Stimulated activated effector memory CD8-positive, alpha-beta T cell treated with anti-CD3 and anti-CD28 coated beads, Interleukin-12 subunit alpha, Interleukin-12 subunit beta, amount 100 ng/mL, for 72 hours (primary cell): ENCODE results near the gene DDX42.
A peak's percentile ranks its signal among the peaks of the same experiment; 100 is the strongest.
"Not testable (repeated sequence)": the region's sequence is repeated elsewhere in the genome, so short reads cannot be mapped to it uniquely, and the experiment has no call there.

ENCODE experiments used
- ATAC-seq: fragments of 150-1000 bp; cut with Tn5 transposase; 2 replicates; pipeline ENCODE4 v1.10.0; 2021
- DNase-seq, 2 donors: peaks; one replicate each; pipeline ENCODE4 v3.0.0; 2021 to 2022; ENCODE audit warnings: low spot score in 2 of 2
- H3K27ac Mint-ChIP-seq: one replicate; pipeline ENCODE4 v1.8.0; 2022; ENCODE audit warnings: mild to moderate bottlenecking, mixed read lengths
- H3K36me3 Mint-ChIP-seq: one replicate; pipeline ENCODE4 v1.8.0; 2022; ENCODE audit warnings: mild to moderate bottlenecking, mixed read lengths
- H3K4me1 Mint-ChIP-seq: one replicate; pipeline ENCODE4 v1.8.0; 2022; ENCODE audit warnings: mixed read lengths
- H3K4me3 Mint-ChIP-seq: one replicate; pipeline ENCODE4 v1.8.0; 2022; ENCODE audit warnings: mild to moderate bottlenecking, mixed read lengths
- H3K9me3 Mint-ChIP-seq: one replicate; pipeline ENCODE4 v1.8.0; 2022; ENCODE audit warnings: mixed read lengths

The DDX42 gene

DNA sequence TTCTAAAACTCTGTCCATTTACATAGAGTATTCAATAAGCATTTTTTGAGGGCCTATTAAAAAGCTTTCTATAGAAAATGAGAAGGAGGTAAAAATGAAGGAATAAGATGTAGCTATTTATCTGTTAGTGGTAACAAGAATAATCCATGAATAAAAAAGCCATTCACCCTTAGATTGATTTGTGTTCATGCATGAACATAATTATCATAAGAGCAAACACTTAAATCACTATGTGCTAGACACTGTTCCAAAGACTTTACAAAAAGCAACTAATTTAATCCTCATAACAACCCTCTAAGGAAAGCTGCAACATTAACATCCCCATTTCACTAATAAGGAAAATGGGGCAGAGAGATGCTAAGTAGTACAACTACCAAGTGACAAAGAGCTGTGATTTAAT, 7.2 kb upstream of the DDX42 start:
- H3K9me3 Mint-ChIP-seq: no peaks in the 10 kb centered on the region
- H3K27ac Mint-ChIP-seq: no peak overlapping the region
- no peak overlapping the region for H3K4me3 Mint-ChIP-seq
- peaks cover 28% of the 10 kb centered on the region for H3K4me1 Mint-ChIP-seq
- ATAC-seq: no peak
- H3K36me3 Mint-ChIP-seq: peaks cover 86% of the 10 kb centered on the region
- DNase-seq: no peak

DNA sequence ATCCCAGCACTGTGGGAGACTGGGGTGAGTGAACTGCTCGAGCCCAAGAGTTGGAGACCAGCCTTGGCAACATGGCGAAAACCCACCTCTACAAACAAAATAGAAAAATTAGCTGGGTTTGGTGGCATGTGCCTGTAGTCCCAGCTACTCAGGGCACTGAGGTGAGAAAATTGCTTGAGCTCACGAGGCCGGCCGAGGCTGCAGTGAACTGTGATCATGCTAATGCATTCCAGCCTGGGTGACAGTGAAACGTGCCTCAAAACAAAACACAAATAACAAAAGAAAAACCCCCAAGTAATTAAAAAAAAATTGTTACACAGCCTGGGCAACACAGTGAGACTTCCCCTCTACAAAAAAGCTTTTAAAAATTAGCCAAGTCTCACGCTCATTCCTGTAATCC, 5.5 kb upstream of the DDX42 start:
- Mint-ChIP-seq H3K9me3 (no peaks in the 10 kb centered on the region), H3K4me1 (peaks cover 28% of the 10 kb centered on the region), H3K36me3 (peaks cover 83% of the 10 kb centered on the region), H3K27ac (peak overlapping the region; percentile 15), H3K4me3 (no peak overlapping the region)
- DNase-seq (no peak), ATAC-seq (no peak)

GRCh38 chr17:63772801-63773271, 1.1 kb upstream of the DDX42 start:
- Mint-ChIP-seq H3K9me3 (no peaks in the 10 kb centered on the region), H3K27ac (peak overlapping the region; percentile 98), H3K4me1 (peaks cover 40% of the 10 kb centered on the region), H3K4me3 (peak overlapping the region; percentile 94), H3K36me3 (peaks cover 88% of the 10 kb centered on the region)
- ATAC-seq (no peak), DNase-seq (no peak)

GRCh38 chr17:63773272-63774140, 464 bp upstream of the DDX42 start, which contains the start of gene CCDC47:
Gene CCDC47, minus strand, starts transcription at chr17:63773597. Its CDS starts 7,422 bp downstream, at chr17:63766175.
- ATAC-seq (peak; percentile 93), DNase-seq (peak; percentile 97 to 99)
- peak within 1 kb of the TSS; percentile 94 for H3K4me3 Mint-ChIP-seq
- peaks cover 88% of the 10 kb centered on the region for H3K36me3 Mint-ChIP-seq
- H3K4me1 Mint-ChIP-seq: peaks cover 40% of the 10 kb centered on the region
- H3K27ac Mint-ChIP-seq: peak within 1 kb of the TSS; percentile 98
- H3K9me3 Mint-ChIP-seq: no peaks in the 10 kb centered on the region

DNA sequence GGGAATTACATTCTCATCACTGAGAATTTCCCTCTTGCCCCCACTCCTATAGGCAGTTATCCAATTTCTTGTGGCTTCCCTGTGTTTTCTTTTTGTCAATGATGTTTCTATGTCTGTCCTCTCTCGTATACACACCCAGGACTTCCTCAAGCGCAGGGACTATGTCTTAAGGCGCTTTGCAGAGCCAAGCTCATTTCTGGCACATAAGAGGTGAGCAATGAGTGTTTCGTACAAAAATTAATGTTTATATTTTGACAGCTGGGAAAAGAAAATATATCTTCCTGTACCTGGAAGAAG, 947 bp downstream of the DDX42 start:
- peak overlapping the region; percentile 98 for H3K27ac Mint-ChIP-seq
- H3K9me3 Mint-ChIP-seq: no peaks in the 10 kb centered on the region
- no peak for DNase-seq
- H3K36me3 Mint-ChIP-seq: peaks cover 88% of the 10 kb centered on the region
- peak overlapping the region; percentile 94 for H3K4me3 Mint-ChIP-seq
- peaks cover 48% of the 10 kb centered on the region for H3K4me1 Mint-ChIP-seq
- ATAC-seq: no peak

DNA sequence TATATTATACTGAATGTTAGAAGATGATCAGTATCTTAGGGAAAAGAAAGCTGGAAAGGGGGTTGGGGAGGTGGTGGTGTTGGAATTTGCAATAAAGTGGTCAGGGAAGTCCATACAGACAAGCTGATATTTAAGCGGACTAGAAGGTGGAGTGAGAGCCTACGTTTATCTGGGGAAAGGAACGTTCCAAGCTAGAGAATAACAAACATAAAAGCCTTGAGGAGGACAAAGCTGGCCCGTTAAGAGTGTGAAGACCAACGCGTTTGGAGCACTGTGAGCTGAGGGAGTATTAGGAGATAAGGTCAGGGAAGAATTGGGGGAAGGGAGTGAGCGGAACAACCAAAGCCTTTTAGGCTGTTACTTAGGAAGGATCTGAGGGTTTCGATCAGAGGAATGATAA, 1.4 kb downstream of the DDX42 start:
- no peaks in the 10 kb centered on the region for H3K9me3 Mint-ChIP-seq
- peak overlapping the region; percentile 98 for H3K27ac Mint-ChIP-seq
- peak overlapping the region; percentile 94 for H3K4me3 Mint-ChIP-seq
- DNase-seq: no peak
- peaks cover 48% of the 10 kb centered on the region for H3K4me1 Mint-ChIP-seq
- ATAC-seq: no peak
- peaks cover 91% of the 10 kb centered on the region for H3K36me3 Mint-ChIP-seq

GRCh38 chr17:63780507-63780906, 6.5 kb downstream of the DDX42 start:
- no peaks in the 10 kb centered on the region for H3K9me3 Mint-ChIP-seq
- peaks cover 95% of the 10 kb centered on the region for H3K36me3 Mint-ChIP-seq
- peaks cover 66% of the 10 kb centered on the region for H3K4me1 Mint-ChIP-seq
- ATAC-seq: no peak
- no peak for DNase-seq
- no peak overlapping the region for H3K4me3 Mint-ChIP-seq
- peak overlapping the region; percentile 77 for H3K27ac Mint-ChIP-seq

DNA sequence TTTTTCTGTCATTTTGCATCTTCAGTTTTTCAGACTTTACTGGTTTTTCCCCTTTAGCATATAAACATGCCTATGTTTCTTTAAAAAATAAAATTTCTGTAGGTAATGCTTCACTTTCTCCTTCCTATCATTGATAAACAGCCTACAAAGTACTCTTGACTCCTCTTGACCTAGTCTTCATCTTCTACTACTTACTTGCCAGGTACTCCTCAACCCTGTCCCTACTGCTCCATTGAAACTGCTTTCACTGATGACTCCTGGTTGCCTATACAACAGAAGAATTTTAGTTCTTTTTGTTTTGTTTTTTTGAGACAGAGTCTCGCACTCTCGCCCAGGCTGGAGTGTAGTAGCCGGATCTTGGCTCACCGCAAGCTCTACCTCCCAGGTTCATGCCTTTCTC, 7.0 kb downstream of the DDX42 start:
- no peak for ATAC-seq

DNA sequence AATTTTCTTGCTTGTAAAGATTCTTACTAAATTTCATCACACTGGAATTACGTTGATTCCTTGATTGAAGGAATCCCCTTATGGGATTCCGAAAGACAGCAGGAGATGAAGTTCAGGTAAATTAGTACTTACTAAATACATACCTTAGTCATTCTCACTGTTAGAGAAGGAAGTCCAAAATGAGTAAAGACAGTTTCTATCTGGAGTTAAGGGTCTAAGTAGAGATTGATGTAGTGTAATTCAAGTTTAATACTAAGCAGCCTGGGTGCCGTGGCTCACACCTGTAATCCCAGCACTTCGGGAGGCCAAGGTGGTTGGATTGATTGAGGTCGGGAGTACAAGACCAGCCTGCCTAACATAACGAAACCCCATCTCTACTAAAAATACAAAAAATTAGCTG, 9.6 kb downstream of the DDX42 start:
- H3K36me3 Mint-ChIP-seq: peaks cover 95% of the 10 kb centered on the region
- no peaks in the 10 kb centered on the region for H3K9me3 Mint-ChIP-seq
- peak; percentile 63 for ATAC-seq
- H3K27ac Mint-ChIP-seq: peak overlapping the region; percentile 4
- no peak overlapping the region for H3K4me3 Mint-ChIP-seq
- DNase-seq: no peak
- peaks cover 49% of the 10 kb centered on the region for H3K4me1 Mint-ChIP-seq

More for the DNA sequence above, 7.0 kb downstream of the DDX42 start:
- DNase-seq: no peak
- no peaks in the 10 kb centered on the region for H3K9me3 Mint-ChIP-seq
- peak overlapping the region; percentile 9 for H3K27ac Mint-ChIP-seq
- peaks cover 66% of the 10 kb centered on the region for H3K4me1 Mint-ChIP-seq
- H3K36me3 Mint-ChIP-seq: peaks cover 95% of the 10 kb centered on the region
- no peak overlapping the region for H3K4me3 Mint-ChIP-seq

DNA sequence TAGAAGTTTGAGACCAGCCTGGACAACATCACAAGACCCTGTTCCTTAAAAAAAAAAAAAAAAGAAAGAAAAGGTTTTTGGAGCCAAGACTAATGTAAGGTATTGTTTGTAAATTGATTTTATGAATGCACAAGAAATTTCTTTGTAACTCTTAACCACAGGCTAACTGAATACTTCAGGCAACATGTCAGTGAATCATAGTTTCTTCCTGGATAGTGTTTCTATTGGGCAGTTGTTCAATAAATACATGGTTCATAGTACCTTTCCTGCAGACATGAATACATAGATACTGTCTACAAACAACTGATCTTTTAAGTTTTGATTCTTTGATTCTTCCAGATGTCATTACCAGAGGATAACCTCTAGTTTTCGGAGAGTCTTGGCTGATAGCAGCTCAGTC, 11.6 kb downstream of the DDX42 start:
- Mint-ChIP-seq H3K4me1 (peaks cover 36% of the 10 kb centered on the region), H3K27ac (no peak overlapping the region), H3K36me3 (peaks cover 96% of the 10 kb centered on the region), H3K9me3 (no peaks in the 10 kb centered on the region), H3K4me3 (no peak overlapping the region)
- no peak for DNase-seq
- ATAC-seq: no peak

DNA sequence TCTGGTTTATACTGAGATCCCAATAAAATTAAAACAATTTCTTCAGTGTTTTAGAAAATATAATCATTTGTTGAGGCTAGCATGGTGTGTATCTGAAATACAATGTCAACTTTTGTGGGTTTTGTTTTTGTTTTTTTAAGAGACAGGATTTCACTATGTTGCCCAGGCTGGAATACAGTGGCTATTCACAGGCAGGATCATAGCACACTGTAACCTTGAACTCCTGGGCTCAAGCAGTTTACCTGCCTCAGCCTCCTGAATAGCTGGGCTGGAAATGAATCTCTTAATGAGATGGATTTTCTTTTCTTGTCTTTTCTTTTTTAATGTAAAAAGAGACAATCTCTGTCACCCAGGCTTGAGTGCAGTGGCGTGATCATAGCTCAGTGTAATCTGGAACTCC, 12.1 kb downstream of the DDX42 start:
- ATAC-seq (no peak), DNase-seq (no peak)
- peaks cover 31% of the 10 kb centered on the region for H3K4me1 Mint-ChIP-seq
- no peak overlapping the region for H3K27ac Mint-ChIP-seq
- H3K4me3 Mint-ChIP-seq: no peak overlapping the region
- peaks cover 95% of the 10 kb centered on the region for H3K36me3 Mint-ChIP-seq
- H3K9me3 Mint-ChIP-seq: no peaks in the 10 kb centered on the region

DNA sequence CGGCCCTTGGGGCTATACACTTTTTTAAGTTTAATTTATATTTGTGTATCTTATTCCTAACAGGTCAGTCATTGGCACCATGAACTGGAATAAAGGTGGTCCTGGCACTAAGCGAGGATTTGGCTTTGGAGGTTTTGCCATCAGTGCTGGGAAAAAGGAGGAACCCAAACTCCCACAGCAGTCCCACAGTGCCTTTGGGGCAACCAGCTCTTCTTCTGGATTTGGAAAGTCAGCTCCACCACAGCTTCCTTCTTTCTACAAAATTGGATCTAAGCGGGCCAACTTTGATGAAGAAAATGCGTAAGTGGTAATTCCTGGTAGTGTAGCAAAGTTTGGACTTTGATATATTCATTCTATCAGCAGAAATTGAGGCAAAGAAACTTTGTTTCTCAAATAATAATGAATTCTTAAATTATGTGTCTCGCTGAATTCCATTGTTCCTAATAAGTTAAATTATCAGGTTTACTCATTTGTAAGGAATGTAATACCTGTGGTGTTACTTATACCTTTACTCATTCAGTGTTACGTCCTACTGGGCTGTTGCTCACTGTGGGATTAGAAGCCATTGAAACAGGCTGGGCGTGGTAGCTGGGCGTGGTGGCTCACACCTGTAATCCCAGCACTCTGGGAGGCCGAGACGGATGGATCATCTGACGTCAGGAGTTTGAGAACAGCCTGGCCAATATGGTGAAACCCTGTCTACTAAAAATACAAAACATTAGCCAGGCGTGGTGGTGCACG, 13.2 kb downstream of the DDX42 start:
- no peak for ATAC-seq
- Mint-ChIP-seq H3K9me3 (no peaks in the 10 kb centered on the region), H3K4me1 (peaks cover 23% of the 10 kb centered on the region), H3K4me3 (no peak overlapping the region), H3K36me3 (peaks cover 95% of the 10 kb centered on the region), H3K27ac (no peak overlapping the region)
- DNase-seq: no peak

GRCh38 chr17:63790057-63790456, 16.1 kb downstream of the DDX42 start:
- H3K4me3 Mint-ChIP-seq: no peak overlapping the region
- H3K9me3 Mint-ChIP-seq: no peaks in the 10 kb centered on the region
- DNase-seq (no peak), ATAC-seq (no peak)
- H3K4me1 Mint-ChIP-seq: peaks cover 6% of the 10 kb centered on the region
- no peak overlapping the region for H3K27ac Mint-ChIP-seq
- peaks cover 99% of the 10 kb centered on the region for H3K36me3 Mint-ChIP-seq

DNA sequence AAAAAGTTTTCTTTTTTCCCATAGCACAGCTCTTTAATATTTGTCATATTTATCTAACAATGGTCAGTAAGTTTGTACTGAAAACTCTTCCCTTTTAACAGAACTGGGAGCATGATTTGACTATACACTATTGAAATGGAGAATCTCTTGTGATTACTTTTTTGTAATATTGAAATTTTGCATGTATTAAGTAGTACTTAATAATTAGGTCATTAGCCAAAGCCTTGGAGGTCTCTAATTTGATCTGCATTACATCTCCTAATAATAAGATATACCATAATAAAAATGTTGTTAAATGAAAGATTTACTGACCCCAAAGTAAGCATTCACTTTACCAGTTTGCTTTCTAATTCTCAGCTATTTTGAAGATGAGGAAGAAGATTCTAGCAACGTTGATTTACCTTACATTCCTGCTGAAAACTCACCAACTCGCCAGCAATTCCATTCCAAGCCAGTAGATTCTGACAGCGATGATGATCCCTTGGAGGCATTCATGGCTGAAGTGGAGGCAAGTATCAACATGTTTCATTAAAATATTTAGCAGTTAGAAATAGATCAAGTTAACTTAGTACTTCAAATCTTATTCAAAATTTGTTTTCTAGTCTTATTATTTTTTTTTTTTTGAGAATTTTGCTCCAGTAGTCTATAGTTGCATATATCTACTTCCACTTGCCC, 18.2 kb downstream of the DDX42 start:
- Mint-ChIP-seq H3K4me3 (no peak overlapping the region), H3K4me1 (no peaks in the 10 kb centered on the region), H3K27ac (no peak overlapping the region), H3K9me3 (no peaks in the 10 kb centered on the region), H3K36me3 (peaks cover 99% of the 10 kb centered on the region)
- DNase-seq: no peak
- ATAC-seq: no peak

DNA sequence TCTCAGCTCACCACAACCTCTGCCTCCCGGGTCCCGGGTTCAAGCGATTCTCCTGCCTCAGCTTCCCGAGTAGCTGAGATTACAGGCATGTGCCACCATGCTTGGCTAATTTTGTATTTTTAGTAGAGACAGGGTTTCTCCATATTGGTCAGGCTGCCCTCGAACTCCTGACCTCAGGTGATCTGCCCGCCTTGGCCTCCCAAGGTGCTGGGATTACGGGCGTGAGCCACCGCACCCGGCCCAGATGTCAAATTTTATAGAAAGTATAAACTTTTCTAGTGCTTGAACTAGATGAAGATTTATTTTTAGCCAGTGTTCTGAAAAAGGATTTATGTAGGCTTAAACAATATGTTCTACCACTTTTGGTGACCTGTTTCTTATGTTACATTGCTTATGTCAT, 22.4 kb downstream of the DDX42 start:
- not testable (repeated sequence) for DNase-seq, H3K27ac Mint-ChIP-seq, H3K9me3 Mint-ChIP-seq, ATAC-seq, H3K4me3 Mint-ChIP-seq, H3K4me1 Mint-ChIP-seq
- H3K36me3 Mint-ChIP-seq: peaks cover 100% of the 10 kb centered on the region
